HCT116 (cell line): ENCODE results near the gene USH1C.

Experiments used
- CEBPB ChIP-seq: IDR thresholded peaks from 2 replicates; pipeline ENCODE4 v1.6.1; 2012; ENCODE audit warnings: low read depth
- ELF1 ChIP-seq: IDR thresholded peaks from 2 replicates; pipeline ENCODE4 v1.6.1; 2012; ENCODE audit warnings: low read depth, borderline replicate concordance
- EZH2 ChIP-seq: fragments of 200-600 bp; sonication (generic); IDR thresholded peaks from 2 replicates; pipeline ENCODE4 v1.6.1; 2017; ENCODE audit warnings: antibody characterized with exemption, mixed run types
- FOSL1 ChIP-seq: IDR thresholded peaks from 2 replicates; pipeline ENCODE4 v1.6.1; 2012; ENCODE audit warnings: low read depth
- POLR2A ChIP-seq: IDR thresholded peaks from 2 replicates; pipeline ENCODE4 v1.7.0; 2011; ENCODE audit warnings: borderline replicate concordance; ENCODE audit not compliant: insufficient read depth, insufficient read length; ENCODE audit errors: extremely low read depth
- POLR2AphosphoS5 ChIP-seq: IDR thresholded peaks from 2 replicates; pipeline ENCODE4 v1.6.1; 2011; ENCODE audit warnings: mild to moderate bottlenecking, low read depth, low read length, moderate library complexity
- RAD21 ChIP-seq: IDR thresholded peaks from 2 replicates; pipeline ENCODE4 v1.6.1; 2012; ENCODE audit warnings: low read depth, mild to moderate bottlenecking
- SP1 ChIP-seq: IDR thresholded peaks from 2 replicates; pipeline ENCODE4 v1.6.1; 2012; ENCODE audit warnings: low read depth
- TCF7L2 ChIP-seq: IDR thresholded peaks from 2 replicates; pipeline ENCODE4 v1.7.0; 2011; ENCODE audit warnings: borderline replicate concordance, inconsistent platforms; ENCODE audit not compliant: insufficient read depth, insufficient read length; ENCODE audit errors: extremely low read depth
- ZFX ChIP-seq: fragments of 450-650 bp; IDR thresholded peaks from 2 replicates; pipeline ENCODE4 v1.6.1; 2017
- ZNF274 ChIP-seq: fragments of 200-500 bp; sonication (Bioruptor generic); IDR thresholded peaks from 2 replicates; pipeline ENCODE4 v1.6.1; 2014; ENCODE audit warnings: mild to moderate bottlenecking, low read depth, low read length, inconsistent platforms
- TF ChIP-seq, protein P1 (sequence below), 3 experiments: fragments of 200-600 bp in 1 of 3; sonication (generic) in 1 of 3; IDR thresholded peaks in 2 of 3; conservative IDR thresholded peaks in 1 of 3; 2 replicates each; pipeline ENCODE4 v1.5.1; 2012 to 2017; ENCODE audit warnings: low read depth in 2 of 3, low read length in 2 of 3, antibody characterized with exemption in 1 of 3, borderline replicate concordance in 1 of 3, control low read depth in 1 of 3, mild to moderate bottlenecking in 1 of 3, mixed read lengths in 1 of 3, mixed run types in 1 of 3, moderate library complexity in 1 of 3; ENCODE audit not compliant: insufficient read depth in 1 of 3
- TF ChIP-seq, protein P2 (sequence below): IDR thresholded peaks from 2 replicates; pipeline ENCODE4 v1.6.1; 2012; ENCODE audit warnings: low read depth
- TF ChIP-seq, protein P3 (sequence below): IDR thresholded peaks from 2 replicates; pipeline ENCODE4 v1.6.1; 2011; ENCODE audit warnings: mild to moderate bottlenecking, low read length, moderate library complexity; ENCODE audit not compliant: insufficient replicate concordance; ENCODE audit errors: extremely low read depth

DNA sequence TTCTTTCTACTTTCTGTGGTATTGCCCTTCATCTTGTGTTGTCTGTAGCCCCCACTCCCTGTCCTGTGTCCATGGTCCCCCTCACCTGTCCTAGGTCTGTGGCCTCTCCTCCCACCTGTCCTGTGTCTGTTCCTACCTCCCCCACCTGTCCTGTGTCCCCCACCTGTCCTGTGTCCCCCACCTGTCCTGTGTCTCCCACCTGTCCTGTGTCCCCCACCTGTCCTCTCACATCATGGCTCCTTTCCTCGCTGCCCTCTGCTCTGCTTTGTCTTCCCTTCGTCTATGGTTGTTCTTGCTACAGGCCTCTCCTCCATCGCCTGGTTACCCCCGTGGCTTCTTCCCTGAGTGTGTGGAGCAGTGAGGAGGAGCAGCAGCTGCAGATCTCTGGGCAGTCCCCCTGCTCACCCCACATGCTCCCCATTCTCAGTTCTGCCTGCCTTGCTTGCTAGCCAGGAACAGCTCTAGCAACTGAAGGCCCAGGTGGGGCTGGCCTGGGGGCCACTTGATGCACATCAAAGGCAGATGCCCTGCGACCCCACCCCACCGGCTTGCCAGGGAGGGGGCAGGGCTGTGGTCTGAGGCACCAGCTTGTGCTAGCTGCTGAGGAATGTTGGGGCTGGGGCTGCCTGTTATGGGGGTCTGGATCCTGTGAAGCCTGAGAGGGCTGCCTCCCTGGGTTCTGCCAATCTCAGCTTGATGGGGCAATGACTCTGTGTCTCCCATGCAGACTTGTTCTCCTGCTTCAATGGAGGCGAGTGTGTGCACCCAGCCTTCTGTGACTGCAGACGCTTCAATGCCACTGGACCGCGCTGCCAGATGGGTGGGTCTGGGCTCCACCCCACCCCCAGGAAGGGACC lies 8.4 kb upstream of the USH1C start:
- TF ChIP-seq, protein P1, sequence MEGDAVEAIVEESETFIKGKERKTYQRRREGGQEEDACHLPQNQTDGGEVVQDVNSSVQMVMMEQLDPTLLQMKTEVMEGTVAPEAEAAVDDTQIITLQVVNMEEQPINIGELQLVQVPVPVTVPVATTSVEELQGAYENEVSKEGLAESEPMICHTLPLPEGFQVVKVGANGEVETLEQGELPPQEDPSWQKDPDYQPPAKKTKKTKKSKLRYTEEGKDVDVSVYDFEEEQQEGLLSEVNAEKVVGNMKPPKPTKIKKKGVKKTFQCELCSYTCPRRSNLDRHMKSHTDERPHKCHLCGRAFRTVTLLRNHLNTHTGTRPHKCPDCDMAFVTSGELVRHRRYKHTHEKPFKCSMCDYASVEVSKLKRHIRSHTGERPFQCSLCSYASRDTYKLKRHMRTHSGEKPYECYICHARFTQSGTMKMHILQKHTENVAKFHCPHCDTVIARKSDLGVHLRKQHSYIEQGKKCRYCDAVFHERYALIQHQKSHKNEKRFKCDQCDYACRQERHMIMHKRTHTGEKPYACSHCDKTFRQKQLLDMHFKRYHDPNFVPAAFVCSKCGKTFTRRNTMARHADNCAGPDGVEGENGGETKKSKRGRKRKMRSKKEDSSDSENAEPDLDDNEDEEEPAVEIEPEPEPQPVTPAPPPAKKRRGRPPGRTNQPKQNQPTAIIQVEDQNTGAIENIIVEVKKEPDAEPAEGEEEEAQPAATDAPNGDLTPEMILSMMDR (IDR thresholded peaks at IDR 0.05 in 2 of 3, conservative IDR thresholded peaks at IDR 0.05 in 1 of 3; ENCODE audit: borderline replicate concordance in 1 of 3, insufficient read depth in 1 of 3, low read depth in 2 of 3, low read length in 2 of 3), result no peak
- TF ChIP-seq ELF1, result no peak
- TF ChIP-seq POLR2AphosphoS5, result no peak
- TF ChIP-seq POLR2A, result no peak
- no peak for TF ChIP-seq TCF7L2
- TF ChIP-seq, protein P2, sequence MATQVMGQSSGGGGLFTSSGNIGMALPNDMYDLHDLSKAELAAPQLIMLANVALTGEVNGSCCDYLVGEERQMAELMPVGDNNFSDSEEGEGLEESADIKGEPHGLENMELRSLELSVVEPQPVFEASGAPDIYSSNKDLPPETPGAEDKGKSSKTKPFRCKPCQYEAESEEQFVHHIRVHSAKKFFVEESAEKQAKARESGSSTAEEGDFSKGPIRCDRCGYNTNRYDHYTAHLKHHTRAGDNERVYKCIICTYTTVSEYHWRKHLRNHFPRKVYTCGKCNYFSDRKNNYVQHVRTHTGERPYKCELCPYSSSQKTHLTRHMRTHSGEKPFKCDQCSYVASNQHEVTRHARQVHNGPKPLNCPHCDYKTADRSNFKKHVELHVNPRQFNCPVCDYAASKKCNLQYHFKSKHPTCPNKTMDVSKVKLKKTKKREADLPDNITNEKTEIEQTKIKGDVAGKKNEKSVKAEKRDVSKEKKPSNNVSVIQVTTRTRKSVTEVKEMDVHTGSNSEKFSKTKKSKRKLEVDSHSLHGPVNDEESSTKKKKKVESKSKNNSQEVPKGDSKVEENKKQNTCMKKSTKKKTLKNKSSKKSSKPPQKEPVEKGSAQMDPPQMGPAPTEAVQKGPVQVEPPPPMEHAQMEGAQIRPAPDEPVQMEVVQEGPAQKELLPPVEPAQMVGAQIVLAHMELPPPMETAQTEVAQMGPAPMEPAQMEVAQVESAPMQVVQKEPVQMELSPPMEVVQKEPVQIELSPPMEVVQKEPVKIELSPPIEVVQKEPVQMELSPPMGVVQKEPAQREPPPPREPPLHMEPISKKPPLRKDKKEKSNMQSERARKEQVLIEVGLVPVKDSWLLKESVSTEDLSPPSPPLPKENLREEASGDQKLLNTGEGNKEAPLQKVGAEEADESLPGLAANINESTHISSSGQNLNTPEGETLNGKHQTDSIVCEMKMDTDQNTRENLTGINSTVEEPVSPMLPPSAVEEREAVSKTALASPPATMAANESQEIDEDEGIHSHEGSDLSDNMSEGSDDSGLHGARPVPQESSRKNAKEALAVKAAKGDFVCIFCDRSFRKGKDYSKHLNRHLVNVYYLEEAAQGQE, result no peak
- TF ChIP-seq SP1, result no peak
- TF ChIP-seq CEBPB, result no peak
- no peak for TF ChIP-seq ZNF274
- TF ChIP-seq FOSL1, result no peak
- no peak for TF ChIP-seq ZFX
- TF ChIP-seq, protein P3, sequence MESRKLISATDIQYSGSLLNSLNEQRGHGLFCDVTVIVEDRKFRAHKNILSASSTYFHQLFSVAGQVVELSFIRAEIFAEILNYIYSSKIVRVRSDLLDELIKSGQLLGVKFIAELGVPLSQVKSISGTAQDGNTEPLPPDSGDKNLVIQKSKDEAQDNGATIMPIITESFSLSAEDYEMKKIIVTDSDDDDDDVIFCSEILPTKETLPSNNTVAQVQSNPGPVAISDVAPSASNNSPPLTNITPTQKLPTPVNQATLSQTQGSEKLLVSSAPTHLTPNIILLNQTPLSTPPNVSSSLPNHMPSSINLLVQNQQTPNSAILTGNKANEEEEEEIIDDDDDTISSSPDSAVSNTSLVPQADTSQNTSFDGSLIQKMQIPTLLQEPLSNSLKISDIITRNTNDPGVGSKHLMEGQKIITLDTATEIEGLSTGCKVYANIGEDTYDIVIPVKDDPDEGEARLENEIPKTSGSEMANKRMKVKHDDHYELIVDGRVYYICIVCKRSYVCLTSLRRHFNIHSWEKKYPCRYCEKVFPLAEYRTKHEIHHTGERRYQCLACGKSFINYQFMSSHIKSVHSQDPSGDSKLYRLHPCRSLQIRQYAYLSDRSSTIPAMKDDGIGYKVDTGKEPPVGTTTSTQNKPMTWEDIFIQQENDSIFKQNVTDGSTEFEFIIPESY, result no peak
- no peak for TF ChIP-seq RAD21
- TF ChIP-seq EZH2, result no peak
